Tibial nerve (tissue), 4 donors: ENCODE measurements around the gene TMEM140. TPM values are rescaled to one million over a fixed set of nuclear protein-coding genes. Genes with fewer than 3 reads are reported as not detected.

ENCODE experiments used
- DNase-seq, 2 donors: peaks; one replicate each; pipeline ENCODE4 v3.0.0-alpha.2; 2019; ENCODE audit warnings: low spot score in 2 of 2
- H3K27ac ChIP-seq, 4 donors: fragments of 200-600 bp; sonication (generic) in 3 of 4; one replicate each; pipeline ENCODE4 v1.5.1; 2017 to 2019; ENCODE audit warnings: mild to moderate bottlenecking in 1 of 4
- H3K27me3 ChIP-seq, 2 donors: fragments of 200-600 bp; sonication (generic) in 1 of 2; one replicate each; pipeline versions ENCODE4 v1.5.1 to v1.6.0; 2017 to 2019
- H3K36me3 ChIP-seq, 3 donors: fragments of 200-600 bp; sonication (generic); one replicate each; pipeline ENCODE4 v1.5.1; 2018 to 2019
- H3K4me1 ChIP-seq, 4 donors: fragments of 200-600 bp; sonication (generic) in 3 of 4; one replicate each; pipeline ENCODE4 v1.5.1; 2017 to 2019
- H3K4me3 ChIP-seq, 4 donors: fragments of 200-600 bp; sonication (generic) in 3 of 4; one replicate each; pipeline ENCODE4 v1.5.1; 2017 to 2019; ENCODE audit warnings: mild to moderate bottlenecking in 1 of 4, moderate library complexity in 1 of 4
- H3K9me3 ChIP-seq, 4 donors: fragments of 200-600 bp; sonication (generic) in 3 of 4; one replicate each; pipeline ENCODE4 v1.5.1; 2017 to 2019
- CTCF ChIP-seq, 5 experiments: fragments of 200-600 bp in 3 of 5; fragments of 450-650 bp in 2 of 5; sonication (generic) in 3 of 5; IDR thresholded peaks; one replicate each; pipeline ENCODE4 v1.5.1; 2016 to 2019; ENCODE audit warnings: antibody characterized with exemption in 5 of 5, mild to moderate bottlenecking in 3 of 5, moderate library complexity in 2 of 5
- EP300 ChIP-seq, 2 donors: sonication (generic); formaldehyde crosslinking; IDR thresholded peaks; one replicate each; pipeline ENCODE4 v1.6.1; 2017; ENCODE audit warnings: antibody characterized with exemption in 2 of 2, mild to moderate bottlenecking in 1 of 2
- POLR2A ChIP-seq, 2 donors: fragments of 450-650 bp; IDR thresholded peaks; one replicate each; pipeline ENCODE4 v1.6.1; 2017; ENCODE audit warnings: antibody characterized with exemption in 2 of 2, mild to moderate bottlenecking in 2 of 2, moderate library complexity in 2 of 2
- WGBS, 2 donors: methylation state at CpG; one replicate each; pipeline ENCODE4 v1.1.5; 2018; 5-methylcytosine and 5-hydroxymethylcytosine counted together
- total RNA-seq, 4 donors: library from RNA; depleted of rRNA; stranded (reverse); fragments of >200 nt; gene quantifications; one replicate each; pipeline ENCODE4 v1.1.0, GENCODE V29; 2016

Gene TMEM140
- total RNA-seq, 4 donors from 2014 or later = 20.5 to 46.9 (median 32.5) TPM

DNA sequence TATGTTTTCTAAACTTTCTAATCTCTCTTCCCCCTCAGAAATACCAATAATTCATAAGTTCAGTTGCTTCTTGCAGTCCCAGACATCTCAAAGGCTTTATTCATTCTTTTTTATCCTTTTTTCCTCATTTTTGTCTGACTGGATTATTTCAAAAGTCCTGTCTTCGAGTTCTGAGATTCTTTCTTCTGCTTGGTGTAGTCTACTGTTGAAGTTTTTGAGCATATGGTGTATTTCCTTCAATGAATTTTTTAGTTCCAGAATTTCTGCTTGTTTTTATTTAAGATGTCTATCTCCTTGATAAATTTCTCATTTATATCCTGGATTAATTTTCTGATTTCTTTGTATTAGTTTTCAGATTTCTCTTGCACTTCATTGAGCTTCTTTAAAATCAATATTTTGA lies 8.4 kb downstream of the TMEM140 start:
- Histone ChIP-seq H3K27ac (no peak overlapping the region), H3K27me3 (no peaks in the 10 kb centered on the region), H3K4me3 (no peak overlapping the region), H3K4me1 (peaks cover 0 to 47% (median 25%) of the 10 kb centered on the region in 4 donors), H3K36me3 (peaks cover 0 to 48% (median 0%) of the 10 kb centered on the region in 3 donors), H3K9me3 (peaks cover 0 to 37% (median 2%) of the 10 kb centered on the region in 4 donors)
- DNase-seq = no peak
- no peak for TF ChIP-seq EP300 (IDR thresholded peaks at IDR 0.05)
- no peak for TF ChIP-seq CTCF (IDR thresholded peaks at IDR 0.05)
- TF ChIP-seq POLR2A (IDR thresholded peaks at IDR 0.05) = no peak
- WGBS, 2 donors = 82 to 92% methylated on average over 1 of the region's 1 CpG

GRCh38 chr7:135158141-135158655 lies 10.3 kb downstream of the TMEM140 start:
- H3K27me3 ChIP-seq = no peaks in the 10 kb centered on the region
- no peak for DNase-seq
- 100% methylated on average over 1 of the region's 1 CpG for WGBS, 2 donors
- H3K27ac ChIP-seq = peak overlapping the region in 2 of 4 donors; percentile 52 to 61
- TF ChIP-seq CTCF (IDR thresholded peaks at IDR 0.05) (no peak), POLR2A (IDR thresholded peaks at IDR 0.05) (no peak), EP300 (IDR thresholded peaks at IDR 0.05) (no peak)
- peaks cover 0 to 32% (median 2%) of the 10 kb centered on the region in 4 donors for H3K9me3 ChIP-seq
- peaks cover 0 to 50% (median 23%) of the 10 kb centered on the region in 4 donors for H3K4me1 ChIP-seq
- no peak overlapping the region for H3K4me3 ChIP-seq
- peaks cover 0 to 48% (median 0%) of the 10 kb centered on the region in 3 donors for H3K36me3 ChIP-seq

- Histone ChIP-seq H3K4me1 (peaks cover 0 to 52% (median 23%) of the 10 kb centered on the region in 4 donors), H3K9me3 (peaks cover 0 to 25% (median 2%) of the 10 kb centered on the region in 4 donors), H3K27me3 (no peaks in the 10 kb centered on the region), H3K4me3 (no peak overlapping the region), H3K36me3 (peaks cover 0 to 50% (median 0%) of the 10 kb centered on the region in 3 donors), H3K27ac (peak overlapping the region in 3 of 4 donors; percentile 31 to 61 (median 52))
- 62 to 64% methylated on average over 6 of the region's 6 CpGs for WGBS, 2 donors
- TF ChIP-seq EP300 (IDR thresholded peaks at IDR 0.05) (no peak), POLR2A (IDR thresholded peaks at IDR 0.05) (no peak), CTCF (IDR thresholded peaks at IDR 0.05) (no peak)
- no peak for DNase-seq
These were observed 11.0 kb downstream of the TMEM140 start for GRCh38 chr7:135158874-135159273.

- DNase-seq = no peak
- Histone ChIP-seq H3K4me1 (peaks cover 0 to 58% (median 23%) of the 10 kb centered on the region in 4 donors), H3K9me3 (peaks cover 0 to 22% (median 2%) of the 10 kb centered on the region in 4 donors), H3K36me3 (peaks cover 0 to 57% (median 0%) of the 10 kb centered on the region in 3 donors), H3K27me3 (no peaks in the 10 kb centered on the region), H3K27ac (peak overlapping the region in 3 of 4 donors; percentile 24 to 61 (median 52)), H3K4me3 (no peak overlapping the region)
- TF ChIP-seq POLR2A (IDR thresholded peaks at IDR 0.05) = no peak
- TF ChIP-seq CTCF (IDR thresholded peaks at IDR 0.05) = no peak
- TF ChIP-seq EP300 (IDR thresholded peaks at IDR 0.05) = no peak
- WGBS, 2 donors = 84 to 85% methylated on average over 2 of the region's 2 CpGs
These were observed 11.7 kb downstream of the TMEM140 start for GRCh38 chr7:135159359-135160085.
